KG1 (cell line): ENCODE data around the gene CTNNBL1.

Experiments
- DNase-seq: peaks from one replicate; lab custom pipeline; 2025; lab: John Stamatoyannopoulos, UW

Gene CTNNBL1

GRCh38 chr20:37919389-37920040 lies 225.7 kb downstream of the CTNNBL1 start:
- DNase-seq, result no peak

- no peak for DNase-seq
Observed at GRCh38 chr20:37920270-37920669, 226.4 kb downstream of the CTNNBL1 start.

- no peak for DNase-seq
Observed at GRCh38 chr20:37920679-37921322, 227.0 kb downstream of the CTNNBL1 start.

- no peak for DNase-seq
Observed at GRCh38 chr20:37921341-37921929, 227.6 kb downstream of the CTNNBL1 start.
